Cortex of kidney (tissue), 1 donor: ENCODE measurements around the gene CCDC74B.
"Not testable (repeated sequence)": the region's sequence is repeated elsewhere in the genome, so short reads cannot be mapped to it uniquely, and the experiment has no call there.

ENCODE experiments used
- DNase-seq: peaks from one replicate; lab custom pipeline; 2025; lab: John Stamatoyannopoulos, UW

The CCDC74B gene

DNA sequence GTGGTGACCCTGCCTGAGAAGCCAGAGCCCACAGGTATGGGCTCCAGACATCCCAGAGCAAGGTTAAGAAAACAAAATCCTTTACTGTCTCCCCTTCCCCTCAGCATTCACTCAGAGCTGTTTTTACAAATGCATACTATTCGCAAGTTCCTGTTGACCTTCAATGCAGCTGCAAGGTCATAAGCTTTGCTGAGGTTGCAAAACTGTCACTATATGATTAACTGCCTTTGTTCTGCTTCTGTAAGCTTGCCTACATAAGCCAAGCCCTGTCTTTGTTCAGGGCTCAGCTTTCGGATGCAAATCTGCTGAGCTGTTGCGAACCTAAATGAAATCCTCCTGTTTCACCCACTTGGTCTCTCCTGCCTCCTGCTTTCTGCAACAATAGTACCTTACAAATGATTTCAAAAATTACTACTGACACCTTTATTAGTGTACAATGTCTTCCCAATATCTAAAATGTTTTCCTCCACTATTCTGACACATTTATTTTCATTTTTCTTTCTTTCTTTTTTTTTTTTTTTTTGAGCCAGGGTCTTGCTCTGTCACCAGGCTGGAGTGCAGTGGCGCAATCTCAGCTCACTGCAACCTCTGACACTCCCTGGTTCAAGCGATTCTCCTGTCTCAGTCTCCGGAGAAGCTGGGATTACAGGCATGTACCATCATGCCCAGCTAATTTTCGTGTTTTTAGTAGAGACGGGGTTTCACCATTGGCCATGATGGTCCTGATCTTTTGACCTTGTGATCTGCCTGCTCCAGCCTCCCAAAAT, 42.1 kb downstream of the CCDC74B start:
- not testable (repeated sequence) for DNase-seq
